Activated T-cell treated with anti-CD3 and anti-CD28 coated beads, Interleukin-2, amount 50 U/mL, for 72 hours (primary cell): ENCODE results near the gene F7. TPM values are rescaled to one million over a fixed set of nuclear protein-coding genes. Genes with fewer than 3 reads are reported as not detected.
"Not testable (repeated sequence)": the region's sequence is repeated elsewhere in the genome, so short reads cannot be mapped to it uniquely, and the experiment has no call there.

Source experiments
- ATAC-seq, 2 donors: fragments of 150-1000 bp; cut with Tn5 transposase; replicated peaks in 1 of 2; 2 replicates each; pipeline ENCODE4 v1.10.0; 2021; ENCODE audit warnings: moderate library complexity in 2 of 2, mild to moderate bottlenecking in 1 of 2
- DNase-seq, 2 donors: peaks; one replicate each; pipeline ENCODE4 v3.0.0; 2021 to 2022; ENCODE audit warnings: mixed read lengths in 1 of 2
- H3K27ac Mint-ChIP-seq: one replicate; pipeline ENCODE4 v1.8.0; 2022; ENCODE audit warnings: mild to moderate bottlenecking, moderate library complexity, mixed read lengths
- H3K27me3 Mint-ChIP-seq: one replicate; pipeline ENCODE4 v1.8.0; 2022; ENCODE audit warnings: low read depth, mixed read lengths
- H3K36me3 Mint-ChIP-seq, 2 donors: one replicate each; pipeline ENCODE4 v1.8.0; 2022; ENCODE audit warnings: mixed read lengths in 2 of 2, mild to moderate bottlenecking in 1 of 2; ENCODE audit not compliant: insufficient read depth in 2 of 2
- H3K4me1 Mint-ChIP-seq: one replicate; pipeline ENCODE4 v1.8.0; 2022; ENCODE audit warnings: low read depth, mixed read lengths
- H3K4me3 Mint-ChIP-seq, 2 donors: one replicate each; pipeline ENCODE4 v1.8.0; 2022; ENCODE audit warnings: mild to moderate bottlenecking in 2 of 2, mixed read lengths in 2 of 2, moderate library complexity in 2 of 2
- H3K9me3 Mint-ChIP-seq, 2 donors: one replicate each; pipeline ENCODE4 v1.8.0; 2022; ENCODE audit warnings: mixed read lengths in 2 of 2
- total RNA-seq, 2 donors: library from RNA; stranded (reverse); gene quantifications; one replicate each; pipeline ENCODE4 v1.2.3, GENCODE V29; 2022

F7 gene
- not detected for total RNA-seq

DNA sequence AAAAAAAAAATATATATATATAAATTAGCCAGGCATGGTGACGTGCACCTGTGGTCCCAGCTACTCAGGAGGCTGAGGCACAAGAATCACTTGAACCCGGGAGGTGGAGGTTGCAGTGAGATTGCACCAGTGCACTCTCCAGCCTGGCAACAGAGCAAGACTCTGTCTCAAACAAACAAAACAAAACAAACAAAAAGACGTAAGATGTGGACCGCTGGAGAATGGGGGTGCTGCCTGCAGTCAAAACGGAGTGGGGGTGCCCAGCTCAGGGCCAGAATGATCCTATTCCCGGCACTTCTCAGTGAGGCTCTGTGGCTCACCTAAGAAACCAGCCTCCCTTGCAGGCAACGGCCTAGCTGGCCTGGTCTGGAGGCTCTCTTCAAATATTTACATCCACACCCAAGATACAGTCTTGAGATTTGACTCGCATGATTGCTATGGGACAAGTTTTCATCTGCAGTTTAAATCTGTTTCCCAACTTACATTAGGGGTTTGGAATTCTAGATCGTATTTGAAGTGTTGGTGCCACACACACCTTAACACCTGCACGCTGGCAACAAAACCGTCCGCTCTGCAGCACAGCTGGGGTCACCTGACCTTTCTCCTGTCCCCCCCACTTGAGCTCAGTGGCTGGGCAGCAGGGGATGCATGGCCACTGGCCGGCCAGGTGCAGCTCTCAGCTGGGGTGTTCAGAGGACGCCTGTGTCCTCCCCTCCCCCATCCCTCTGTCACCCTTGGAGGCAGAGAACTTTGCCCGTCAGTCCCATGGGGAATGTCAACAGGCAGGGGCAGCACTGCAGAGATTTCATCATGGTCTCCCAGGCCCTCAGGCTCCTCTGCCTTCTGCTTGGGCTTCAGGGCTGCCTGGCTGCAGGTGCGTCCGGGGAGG is at the start of gene F7:
TSS of gene F7 (plus strand) at position 760 of the 889 bp plus-strand sequence. CDS start at position 811, 51 bp downstream.
- no peak within 1 kb of the TSS for H3K27ac Mint-ChIP-seq
- DNase-seq (no peak), ATAC-seq (no peak)
- H3K4me1 Mint-ChIP-seq, result no peaks in the 10 kb centered on the region
- no peak within 1 kb of the TSS for H3K4me3 Mint-ChIP-seq
- H3K36me3 Mint-ChIP-seq, result peaks cover 0 to 4% of the 10 kb centered on the region in 2 donors
- no peaks in the 10 kb centered on the region for H3K27me3 Mint-ChIP-seq
- no peaks in the 10 kb centered on the region for H3K9me3 Mint-ChIP-seq

DNA sequence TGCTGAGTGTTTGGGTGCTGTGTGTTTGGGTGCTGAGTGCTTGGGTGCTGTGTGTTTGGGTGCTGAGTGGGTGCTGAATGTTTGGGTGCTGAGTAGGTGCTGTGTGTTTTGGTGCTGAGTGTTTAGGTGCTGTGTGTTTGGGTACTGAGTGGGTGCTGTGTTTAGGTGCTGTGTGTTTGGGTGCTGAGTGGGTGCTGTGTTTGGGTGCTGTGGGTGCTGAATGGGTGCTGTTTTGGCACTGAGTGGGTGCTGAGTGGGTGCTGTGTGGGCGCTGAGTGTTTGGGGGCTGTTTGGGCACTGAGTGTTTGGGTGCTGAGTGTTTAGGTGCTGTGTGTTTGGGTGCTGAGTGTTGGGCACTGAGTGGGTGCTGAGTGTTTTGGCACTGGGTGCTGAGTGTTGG is 48.5 kb upstream of the F7 start:
- H3K36me3 Mint-ChIP-seq, result no peaks in the 10 kb centered on the region
- no peak for ATAC-seq
- H3K27me3 Mint-ChIP-seq, result no peaks in the 10 kb centered on the region
- DNase-seq, result no peak
- no peaks in the 10 kb centered on the region for H3K4me1 Mint-ChIP-seq
- H3K9me3 Mint-ChIP-seq, result no peaks in the 10 kb centered on the region
- no peak overlapping the region for H3K27ac Mint-ChIP-seq
- H3K4me3 Mint-ChIP-seq, result no peak overlapping the region

GRCh38 chr13:113057559-113057958 is 48.0 kb upstream of the F7 start:
- H3K27ac Mint-ChIP-seq, H3K4me3 Mint-ChIP-seq, DNase-seq, H3K36me3 Mint-ChIP-seq, H3K27me3 Mint-ChIP-seq, H3K9me3 Mint-ChIP-seq, ATAC-seq, H3K4me1 Mint-ChIP-seq: not testable (repeated sequence)

GRCh38 chr13:113058129-113058987 is 47.2 kb upstream of the F7 start:
- no peak overlapping the region for H3K27ac Mint-ChIP-seq
- DNase-seq (no peak), ATAC-seq (no peak)
- H3K4me3 Mint-ChIP-seq, result no peak overlapping the region
- no peaks in the 10 kb centered on the region for H3K36me3 Mint-ChIP-seq
- no peaks in the 10 kb centered on the region for H3K27me3 Mint-ChIP-seq
- H3K4me1 Mint-ChIP-seq, result no peaks in the 10 kb centered on the region
- H3K9me3 Mint-ChIP-seq, result no peaks in the 10 kb centered on the region

DNA sequence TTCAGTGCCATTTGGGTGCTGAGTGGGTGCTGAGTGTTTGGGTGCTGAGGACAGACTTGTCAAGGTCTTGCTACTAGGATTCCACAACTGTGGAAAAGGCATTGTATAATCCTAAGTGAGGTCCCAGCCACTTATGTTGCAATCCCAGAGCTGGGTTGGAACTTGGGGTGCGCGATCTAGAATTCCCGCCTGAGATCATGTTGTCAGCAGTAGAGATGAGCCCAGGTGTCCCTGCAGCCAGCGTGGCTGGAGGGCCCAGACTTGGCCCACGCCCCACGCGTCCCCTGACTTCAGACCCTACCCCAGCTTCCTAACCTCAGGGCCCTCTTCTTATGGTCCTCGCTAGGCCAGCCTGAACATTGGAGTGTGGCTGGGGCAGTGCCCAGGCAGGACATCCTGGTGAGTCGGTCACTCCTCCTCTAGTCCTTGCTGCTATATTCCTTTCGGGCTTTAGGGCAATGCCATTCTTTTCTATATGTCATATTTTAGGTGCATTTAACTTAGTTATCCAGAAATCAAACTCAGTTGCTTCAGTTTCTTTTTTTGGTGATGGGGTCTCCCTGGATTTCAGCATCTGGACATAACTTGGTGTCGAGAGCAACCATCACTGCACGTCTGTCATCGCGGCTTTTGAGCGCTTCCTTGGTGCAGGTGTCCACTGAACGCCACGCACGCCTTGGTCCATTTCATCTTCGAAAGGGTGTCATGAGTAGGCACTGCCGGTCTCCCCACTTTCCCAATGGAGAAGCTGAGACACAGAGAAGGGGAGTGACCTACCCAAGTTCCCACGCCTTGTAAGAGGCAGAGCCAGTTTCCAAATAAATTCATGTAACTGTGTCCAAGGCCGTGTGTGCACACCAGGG is 46.4 kb upstream of the F7 start:
- no peak overlapping the region for H3K27ac Mint-ChIP-seq
- H3K4me1 Mint-ChIP-seq, result no peaks in the 10 kb centered on the region
- H3K9me3 Mint-ChIP-seq, result no peaks in the 10 kb centered on the region
- H3K27me3 Mint-ChIP-seq, result no peaks in the 10 kb centered on the region
- no peaks in the 10 kb centered on the region for H3K36me3 Mint-ChIP-seq
- ATAC-seq (no peak), DNase-seq (no peak)
- H3K4me3 Mint-ChIP-seq, result no peak overlapping the region

DNA sequence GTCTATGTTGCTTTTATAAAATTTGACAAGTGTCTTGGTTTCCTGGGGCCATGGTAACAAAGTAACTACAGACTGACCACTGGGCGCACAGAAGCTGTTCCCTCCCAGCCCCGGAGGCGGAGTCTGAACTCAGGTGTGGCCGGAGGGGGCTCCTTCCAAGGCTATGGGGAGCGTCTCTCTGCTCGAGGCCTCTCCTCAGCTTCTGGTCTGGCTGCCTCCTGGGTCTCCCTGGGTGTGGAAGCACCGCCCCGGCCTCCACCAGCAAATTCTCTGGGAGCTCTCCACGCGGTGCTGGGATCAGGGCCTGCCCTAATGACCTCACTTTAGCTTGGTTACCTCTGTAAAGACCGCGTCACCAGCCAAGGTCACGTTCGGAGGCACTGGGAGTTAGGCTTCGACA is 45.7 kb upstream of the F7 start:
- DNase-seq, result no peak
- Mint-ChIP-seq H3K4me3 (no peak overlapping the region), H3K4me1 (no peaks in the 10 kb centered on the region), H3K9me3 (no peaks in the 10 kb centered on the region), H3K36me3 (no peaks in the 10 kb centered on the region), H3K27ac (no peak overlapping the region), H3K27me3 (no peaks in the 10 kb centered on the region)
- no peak for ATAC-seq

DNA sequence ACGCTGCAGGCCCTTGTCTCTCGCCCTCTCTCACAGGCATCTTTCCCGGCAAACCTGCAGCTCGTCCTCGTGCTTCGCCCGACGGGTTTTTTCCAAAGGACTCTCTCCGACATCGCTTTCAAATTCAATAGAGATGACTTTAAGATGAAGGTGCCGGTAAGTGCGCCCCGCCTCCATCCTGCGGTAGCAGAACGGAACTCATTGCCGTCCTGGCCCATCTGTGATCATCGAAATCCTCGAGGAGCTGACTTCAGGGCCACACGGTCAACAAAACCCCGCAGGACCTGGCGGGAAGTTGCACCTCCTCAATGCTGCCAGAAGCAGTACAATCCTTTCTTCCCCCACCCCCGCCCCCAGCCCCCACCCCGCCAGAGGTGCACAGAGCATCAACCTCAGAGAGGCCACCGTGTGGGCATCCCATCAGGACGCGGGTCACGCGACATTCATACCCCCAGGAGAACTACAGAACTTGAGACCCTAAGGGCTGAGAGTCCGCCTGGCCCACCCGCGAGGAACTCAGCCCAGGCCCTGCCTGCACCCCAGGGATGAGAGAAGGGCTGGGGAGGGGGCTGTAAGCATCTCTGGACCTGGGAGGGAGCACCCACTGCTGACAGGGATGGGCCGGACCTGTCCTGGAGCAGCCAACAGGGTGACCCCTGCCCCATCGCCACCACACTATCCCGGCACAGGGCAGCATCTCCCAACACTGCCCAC is 44.9 kb upstream of the F7 start:
- Mint-ChIP-seq H3K9me3 (no peaks in the 10 kb centered on the region), H3K4me1 (no peaks in the 10 kb centered on the region), H3K36me3 (no peaks in the 10 kb centered on the region), H3K27me3 (no peaks in the 10 kb centered on the region), H3K27ac (no peak overlapping the region), H3K4me3 (no peak overlapping the region)
- DNase-seq (no peak), ATAC-seq (no peak)

GRCh38 chr13:113061271-113061625 is 44.3 kb upstream of the F7 start:
- Mint-ChIP-seq H3K27ac (no peak overlapping the region), H3K4me1 (no peaks in the 10 kb centered on the region), H3K27me3 (no peaks in the 10 kb centered on the region), H3K4me3 (no peak overlapping the region), H3K36me3 (no peaks in the 10 kb centered on the region), H3K9me3 (no peaks in the 10 kb centered on the region)
- DNase-seq, result no peak
- no peak for ATAC-seq

DNA sequence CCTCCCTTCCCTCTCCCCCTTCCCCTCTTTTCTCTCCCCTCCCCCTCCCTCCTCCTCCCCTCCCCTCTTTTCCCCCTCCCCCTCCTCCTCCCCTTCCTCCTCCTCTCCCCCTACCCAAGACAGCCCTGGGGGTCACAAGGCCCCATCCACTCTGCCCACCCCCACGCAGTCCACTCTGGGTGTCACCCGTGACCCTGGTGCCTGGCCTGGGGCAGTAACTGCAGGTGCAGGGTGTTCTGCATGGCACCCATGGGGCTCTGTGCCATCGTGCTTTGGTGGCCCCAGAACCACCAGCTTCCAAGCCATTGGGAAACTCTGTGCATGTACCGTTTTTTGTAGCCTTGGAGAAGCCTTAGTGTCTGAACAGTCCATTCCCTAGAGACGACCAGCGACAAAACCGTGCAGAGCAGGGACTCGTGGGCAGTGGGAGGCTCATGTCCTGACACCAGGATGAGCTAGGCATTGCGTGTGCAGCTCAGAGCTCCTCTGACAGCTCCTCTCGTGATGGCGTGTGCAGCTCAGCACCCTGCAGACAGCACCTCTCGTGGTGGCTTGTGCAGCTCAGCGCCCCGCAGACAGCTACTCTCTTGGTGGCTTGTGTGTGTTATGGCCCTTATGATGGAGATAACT is 43.7 kb upstream of the F7 start:
- no peak overlapping the region for H3K4me3 Mint-ChIP-seq
- DNase-seq, result no peak
- no peak overlapping the region for H3K27ac Mint-ChIP-seq
- no peaks in the 10 kb centered on the region for H3K36me3 Mint-ChIP-seq
- no peak for ATAC-seq
- H3K4me1 Mint-ChIP-seq, result no peaks in the 10 kb centered on the region
- no peaks in the 10 kb centered on the region for H3K9me3 Mint-ChIP-seq
- no peaks in the 10 kb centered on the region for H3K27me3 Mint-ChIP-seq

- Mint-ChIP-seq H3K9me3 (no peaks in the 10 kb centered on the region), H3K36me3 (no peaks in the 10 kb centered on the region), H3K4me3 (no peak overlapping the region), H3K4me1 (no peaks in the 10 kb centered on the region), H3K27me3 (no peaks in the 10 kb centered on the region), H3K27ac (no peak overlapping the region)
- DNase-seq (no peak), ATAC-seq (no peak)
Observed at GRCh38 chr13:113062691-113063090, 42.9 kb upstream of the F7 start.

DNA sequence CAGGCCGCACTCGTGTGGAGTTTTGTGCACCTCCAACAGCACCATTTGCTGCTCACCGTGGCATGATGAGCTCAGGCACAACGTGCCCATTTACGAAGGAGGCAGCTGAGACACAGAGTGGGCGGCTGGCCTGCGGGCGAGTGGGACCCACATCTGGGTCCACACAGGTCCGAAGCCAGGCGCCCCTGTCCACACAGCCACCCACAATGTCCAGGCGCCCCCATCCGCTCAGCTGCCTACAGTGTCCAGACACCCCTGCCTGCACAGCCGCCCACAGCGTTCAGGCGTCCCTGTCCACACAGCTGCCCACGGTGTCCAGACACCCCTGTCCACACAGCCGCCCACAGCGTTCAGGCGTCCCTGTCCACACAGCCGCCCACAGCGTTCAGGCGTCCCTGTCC is 42.5 kb upstream of the F7 start:
- Mint-ChIP-seq H3K36me3 (no peaks in the 10 kb centered on the region), H3K27me3 (no peaks in the 10 kb centered on the region)
- DNase-seq, result no peak

GRCh38 chr13:113064000-113064533 is 41.5 kb upstream of the F7 start:
- no peak overlapping the region for H3K4me3 Mint-ChIP-seq
- no peaks in the 10 kb centered on the region for H3K36me3 Mint-ChIP-seq
- no peaks in the 10 kb centered on the region for H3K4me1 Mint-ChIP-seq
- ATAC-seq, result no peak
- H3K27ac Mint-ChIP-seq, result no peak overlapping the region
- DNase-seq, result no peak
- H3K9me3 Mint-ChIP-seq, result no peaks in the 10 kb centered on the region
- no peaks in the 10 kb centered on the region for H3K27me3 Mint-ChIP-seq

More for the DNA sequence above, 42.5 kb upstream of the F7 start:
- Mint-ChIP-seq H3K27ac (no peak overlapping the region), H3K4me1 (no peaks in the 10 kb centered on the region), H3K9me3 (no peaks in the 10 kb centered on the region), H3K4me3 (no peak overlapping the region)
- no peak for ATAC-seq
